Globus pallidus (tissue), 1 donor: ENCODE measurements around the gene ARHGAP10.
"Not testable (repeated sequence)": the region's sequence is repeated elsewhere in the genome, so short reads cannot be mapped to it uniquely, and the experiment has no call there.

Experiments used
- DNase-seq: peaks from one replicate; pipeline ENCODE4 v3.0.0-alpha.2; 2015; ENCODE audit warnings: low spot score

The ARHGAP10 gene

DNA sequence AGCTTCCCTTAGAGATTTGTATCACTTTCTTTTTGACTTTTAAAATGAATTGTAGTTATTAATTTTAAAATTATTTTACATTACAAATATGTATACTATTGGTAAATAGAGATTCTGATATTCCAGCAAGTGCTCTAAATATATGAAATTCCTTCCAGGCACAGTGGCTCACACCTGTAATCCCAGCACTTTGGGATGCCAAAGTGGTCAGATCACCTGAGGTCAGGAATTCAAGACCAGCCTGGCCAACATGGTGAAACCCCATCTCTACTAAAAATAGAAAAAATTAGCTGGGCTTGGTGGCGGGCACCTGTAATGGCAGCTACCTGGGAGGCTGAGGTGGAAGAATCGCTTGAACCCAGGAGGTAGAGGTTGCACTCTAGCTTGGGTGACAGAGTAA lies 180.2 kb downstream of the ARHGAP10 start:
- DNase-seq = not testable (repeated sequence)

DNA sequence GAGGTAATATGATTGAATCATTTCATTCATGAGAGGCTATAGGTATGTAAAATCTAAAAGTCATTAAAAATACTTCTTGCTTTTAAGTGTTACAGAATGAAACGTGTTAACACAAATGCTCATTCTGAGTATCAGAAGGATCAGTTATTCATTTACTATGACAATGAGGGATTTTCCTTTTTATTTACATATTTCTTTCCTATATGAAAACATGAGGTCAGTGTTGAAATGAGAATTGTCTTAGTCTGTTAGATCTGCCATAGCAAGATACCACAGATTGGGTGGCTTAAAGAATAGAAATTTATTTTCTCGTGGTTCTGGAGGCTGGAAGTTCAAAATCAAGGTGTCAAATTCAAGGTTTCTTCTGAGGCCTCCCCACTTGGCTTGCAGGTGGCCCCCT lies 181.2 kb downstream of the ARHGAP10 start:
- no peak for DNase-seq

DNA sequence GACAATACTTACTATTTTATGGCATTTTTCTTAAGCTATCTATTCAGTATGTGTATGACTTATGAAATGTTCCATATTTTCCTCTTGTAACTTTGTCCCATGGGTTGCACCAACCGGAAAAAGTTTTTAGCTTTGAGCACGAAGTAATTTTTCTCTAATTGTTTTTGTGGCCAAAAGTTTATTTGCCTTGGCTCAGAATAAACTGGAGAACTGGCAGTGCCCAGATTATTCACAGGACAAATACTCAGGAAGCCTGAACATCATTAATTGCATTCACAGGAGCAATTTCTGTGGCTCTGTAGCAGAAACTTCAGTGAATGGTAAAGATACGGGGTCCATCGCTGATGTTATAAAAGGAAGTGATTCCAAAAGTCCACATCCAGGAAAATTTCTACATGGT lies 184.5 kb downstream of the ARHGAP10 start:
- DNase-seq = no peak

DNA sequence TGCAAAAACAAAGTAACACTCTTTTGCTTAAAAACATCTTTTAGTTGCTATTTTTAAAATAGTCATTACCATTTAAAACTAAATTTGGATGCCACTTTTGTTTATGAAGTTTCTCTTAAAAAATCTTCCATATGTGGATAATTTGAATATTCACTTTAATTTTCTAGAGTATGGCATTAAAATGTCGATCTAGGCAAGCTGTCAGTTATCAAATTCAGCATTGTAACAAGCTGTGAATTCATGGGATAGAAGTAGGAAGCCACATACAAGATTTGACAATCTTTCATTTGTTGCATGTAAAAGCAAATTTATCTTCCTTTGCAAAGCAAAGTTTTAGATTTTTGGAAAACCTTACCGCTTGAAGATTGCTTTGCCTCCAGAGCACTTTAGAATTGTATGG lies 191.5 kb downstream of the ARHGAP10 start:
- no peak for DNase-seq

DNA sequence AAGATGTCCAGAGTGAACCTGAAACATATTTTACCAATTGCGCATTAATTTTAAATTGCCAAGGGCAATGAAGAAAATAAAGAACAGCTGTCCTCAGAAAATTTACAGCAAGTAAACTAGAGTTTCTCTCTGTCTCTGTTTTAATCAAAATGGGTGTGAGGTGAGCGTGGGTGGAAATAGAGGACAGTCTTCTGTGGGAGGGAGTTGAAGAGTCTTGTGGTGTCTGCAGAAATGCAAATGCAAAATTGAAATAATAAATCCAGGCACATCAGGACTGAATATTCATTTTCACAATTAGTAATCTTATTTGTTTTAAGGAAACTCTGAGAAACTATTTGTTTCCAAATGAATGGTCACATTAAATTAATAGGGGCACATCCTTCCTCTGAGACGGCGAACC lies 192.0 kb downstream of the ARHGAP10 start:
- no peak for DNase-seq

DNA sequence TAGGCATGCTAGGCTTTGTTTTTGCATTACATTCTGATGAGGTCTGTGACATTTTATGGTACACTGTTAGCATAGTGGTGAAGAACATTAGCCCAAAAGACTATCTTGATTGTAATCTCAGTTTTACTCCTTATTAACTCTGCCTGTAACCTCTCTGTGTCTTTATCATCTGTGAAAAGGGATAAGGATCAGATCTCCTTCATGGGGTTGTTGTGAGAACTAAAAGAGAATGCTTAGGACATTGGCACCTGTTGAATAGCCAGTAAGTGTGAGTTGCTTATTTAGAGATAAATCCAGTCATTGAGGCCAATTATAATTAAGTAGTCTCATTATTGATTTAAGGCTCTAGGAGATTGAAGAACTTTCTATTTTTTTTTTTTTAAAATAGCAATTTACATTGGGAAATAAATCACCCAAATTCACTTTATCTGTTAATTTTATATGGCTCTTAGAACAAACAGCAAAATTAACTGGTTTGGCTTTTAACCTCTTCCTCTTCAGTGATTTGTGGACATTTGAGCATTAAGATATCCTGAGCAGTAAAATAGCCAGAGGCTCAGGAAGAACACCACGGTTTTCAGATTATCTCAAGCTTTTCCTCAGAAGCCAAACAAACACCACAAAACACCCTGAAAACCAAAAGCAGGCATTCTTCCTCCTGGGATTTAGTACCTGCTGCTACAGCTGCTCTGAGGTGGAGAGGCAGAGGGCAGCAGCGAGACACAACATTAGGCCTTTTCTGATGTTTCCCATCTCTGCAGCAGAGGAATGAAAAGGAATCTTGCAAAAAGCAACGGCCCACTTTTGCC lies 192.9 kb downstream of the ARHGAP10 start:
- DNase-seq = no peak

DNA sequence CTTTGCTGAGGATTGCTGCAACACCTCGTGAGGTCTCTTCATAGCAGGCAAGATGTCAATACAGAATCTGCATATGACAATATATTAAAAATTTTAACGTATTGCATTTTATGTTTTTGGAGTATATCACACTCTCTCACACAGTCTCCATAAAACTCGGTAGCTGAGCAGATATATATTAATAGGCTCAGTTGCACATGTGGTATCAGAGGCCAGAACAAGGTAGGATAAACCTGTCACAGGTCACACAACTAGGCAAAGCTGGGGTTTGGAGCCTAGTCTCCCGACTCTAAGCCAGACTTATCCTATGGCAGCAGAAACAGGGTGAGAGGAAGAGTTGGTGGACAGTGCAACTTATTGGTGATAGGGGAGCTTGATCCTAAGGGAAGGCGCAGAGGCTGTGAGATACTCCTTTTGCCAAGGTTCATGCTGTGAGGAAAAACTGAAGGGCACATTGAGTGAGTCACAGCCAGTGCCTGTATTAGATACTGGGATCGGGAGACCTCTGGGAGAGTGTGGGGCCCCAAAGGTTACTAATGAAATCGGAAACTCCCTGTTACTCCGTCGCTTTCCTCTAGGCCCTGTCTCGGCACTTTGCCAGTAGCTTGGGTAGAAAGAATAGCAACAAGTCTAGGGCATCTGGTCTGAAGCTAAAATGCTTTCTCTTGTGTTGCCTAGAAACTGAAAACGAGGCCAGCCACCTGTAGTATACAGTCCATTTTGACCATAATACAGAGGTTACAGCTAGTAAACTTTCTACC lies 195.7 kb downstream of the ARHGAP10 start:
- DNase-seq = no peak

DNA sequence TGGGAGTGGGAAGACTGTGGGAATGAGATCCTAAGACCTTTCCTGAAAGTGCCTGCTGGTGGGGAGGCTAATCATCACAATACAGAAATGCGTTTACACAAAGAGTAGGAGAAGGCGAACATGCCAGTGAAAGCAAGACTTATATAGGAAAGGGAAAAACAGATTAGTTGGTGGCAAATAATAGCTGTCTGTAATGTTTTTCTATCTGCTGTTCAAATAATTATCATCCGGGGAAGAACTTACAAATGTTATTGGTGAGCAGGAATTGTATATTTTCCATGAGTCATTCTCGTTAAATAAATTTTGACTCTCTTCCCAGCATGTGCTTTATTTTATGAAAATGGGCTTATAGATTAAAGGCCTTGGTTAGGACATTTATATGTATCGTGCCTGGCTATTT lies 196.5 kb downstream of the ARHGAP10 start:
- DNase-seq = no peak

DNA sequence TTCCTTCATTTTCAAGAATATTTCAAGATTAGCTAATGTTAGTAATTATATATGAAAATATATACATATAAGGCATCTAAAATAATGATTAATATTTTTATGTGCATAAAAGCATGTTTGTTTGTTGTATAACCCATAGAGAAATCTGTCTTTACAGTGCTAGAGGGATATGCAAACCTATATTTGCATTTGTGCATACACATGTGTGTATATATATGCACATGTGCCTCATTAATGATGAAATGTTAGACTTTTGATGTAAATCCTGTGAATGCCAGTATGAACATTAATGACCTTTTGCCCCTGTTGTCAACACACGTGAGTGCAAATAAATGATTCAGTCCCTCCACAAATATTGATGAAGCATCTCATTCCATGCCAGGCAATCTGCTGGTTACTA lies 197.9 kb downstream of the ARHGAP10 start:
- DNase-seq = no peak

DNA sequence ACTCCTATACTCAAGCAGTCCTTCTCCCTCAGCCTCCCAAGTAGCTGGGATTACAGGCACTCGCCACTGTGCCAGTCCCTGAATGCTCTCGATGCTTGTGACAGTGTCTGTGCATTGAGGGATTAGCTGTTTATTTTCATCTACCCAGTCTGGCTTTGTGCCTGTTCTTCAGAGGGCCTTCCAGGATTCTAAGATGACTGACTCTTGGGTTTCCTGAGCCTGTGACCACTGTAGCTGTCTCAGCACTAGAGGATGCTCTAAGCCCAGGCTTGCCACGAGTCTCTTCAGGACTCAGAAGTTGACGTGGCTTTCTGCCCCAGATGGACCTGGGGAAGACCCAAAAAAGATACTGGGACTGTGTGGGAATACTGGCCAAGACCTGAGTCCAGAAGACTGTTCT lies 201.4 kb downstream of the ARHGAP10 start:
- DNase-seq = no peak

DNA sequence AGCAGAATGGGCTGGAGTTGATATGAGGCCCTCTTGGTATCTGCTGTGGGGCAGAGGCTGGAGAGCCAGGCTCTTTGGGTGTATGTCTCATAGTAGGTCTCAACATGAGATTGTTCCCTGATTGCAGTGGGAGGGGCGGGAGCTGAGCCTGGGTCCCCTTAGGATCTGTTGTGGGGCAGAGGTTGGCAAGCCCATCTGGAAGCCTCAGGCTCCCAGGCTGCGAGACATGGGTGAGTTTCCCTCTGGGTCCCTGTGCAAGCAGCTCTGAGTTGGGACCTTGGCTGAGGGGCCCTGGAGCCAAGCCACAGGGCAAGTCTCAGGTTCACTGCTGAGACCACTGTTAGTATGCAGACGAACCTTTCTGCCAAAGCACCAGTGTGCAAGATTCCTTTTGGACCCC lies 201.9 kb downstream of the ARHGAP10 start:
- DNase-seq = no peak

DNA sequence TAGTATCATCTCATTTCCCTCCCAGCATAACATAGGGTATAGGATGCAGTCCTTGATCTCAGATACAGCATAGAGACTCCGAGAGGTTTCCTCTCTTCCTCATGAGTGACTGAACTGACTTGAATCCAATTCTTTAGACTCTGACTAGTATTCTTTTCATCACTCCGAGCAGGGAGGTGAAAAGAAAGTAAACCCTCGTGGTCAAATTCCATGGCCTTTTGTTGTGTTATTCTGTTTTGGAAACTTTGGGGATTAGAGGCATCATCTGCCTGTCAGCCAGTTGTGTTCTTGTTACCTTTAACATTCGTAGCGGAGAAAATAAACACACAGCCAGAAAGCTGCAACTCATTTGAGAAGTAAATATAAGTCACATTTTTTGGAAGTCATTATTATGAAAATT lies 206.6 kb downstream of the ARHGAP10 start:
- no peak for DNase-seq

DNA sequence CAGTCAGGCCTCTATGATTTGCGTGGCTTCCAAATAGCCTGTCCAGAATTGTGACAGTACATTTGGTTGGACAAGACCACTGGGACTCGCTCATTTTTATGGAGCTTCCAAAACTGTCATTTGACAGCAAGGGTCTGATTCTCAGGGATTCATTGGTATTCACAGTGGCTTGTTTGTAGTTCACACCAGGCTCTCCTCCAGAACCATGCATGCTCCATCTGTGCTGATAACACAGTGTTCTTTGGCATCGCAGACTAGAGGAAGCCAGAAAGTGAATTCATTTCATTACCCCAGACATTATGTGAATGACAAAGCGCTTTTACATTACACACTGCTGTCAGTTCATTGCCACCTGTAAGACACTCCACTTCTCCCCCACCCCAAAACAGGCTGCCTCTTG lies 208.3 kb downstream of the ARHGAP10 start:
- peak; percentile 11 for DNase-seq

DNA sequence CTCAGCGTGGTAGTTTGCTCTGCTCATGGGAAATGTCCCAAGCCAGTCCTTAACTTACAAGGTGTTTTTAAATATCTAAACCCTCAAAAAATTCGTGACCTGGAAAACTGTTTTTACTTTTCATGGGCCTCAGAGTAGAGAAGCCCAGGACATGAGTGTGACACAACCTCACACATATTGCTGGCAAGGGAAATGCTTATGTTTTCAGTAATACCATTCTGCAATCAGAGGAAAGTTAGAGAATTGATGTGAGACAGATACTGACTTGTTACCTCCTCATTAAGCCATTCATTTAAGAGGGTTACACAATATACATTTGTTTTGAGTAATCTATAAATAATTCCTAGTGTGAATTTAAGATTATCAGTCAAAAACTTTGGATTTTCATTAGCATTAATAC lies 209.5 kb downstream of the ARHGAP10 start:
- DNase-seq = no peak

DNA sequence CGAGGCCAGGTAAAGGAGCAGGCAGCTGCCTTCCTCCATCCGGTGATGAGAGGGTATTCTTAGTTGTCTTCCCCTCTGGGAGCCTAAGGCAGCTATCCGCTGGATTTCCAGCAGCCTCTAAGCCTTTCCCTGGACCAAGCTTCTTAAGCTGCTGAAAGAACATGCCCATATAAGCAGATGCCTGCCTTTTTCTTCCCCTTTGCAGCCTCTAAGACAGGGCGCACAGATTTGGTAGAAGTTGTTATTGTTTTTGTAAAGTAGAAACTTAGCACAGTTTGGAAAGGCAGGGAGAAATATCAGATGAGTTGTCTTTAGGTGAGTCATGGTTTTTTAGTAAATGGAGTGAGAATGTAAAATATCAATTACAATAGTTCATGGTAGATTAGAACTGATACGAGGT lies 210.8 kb downstream of the ARHGAP10 start:
- DNase-seq = no peak

DNA sequence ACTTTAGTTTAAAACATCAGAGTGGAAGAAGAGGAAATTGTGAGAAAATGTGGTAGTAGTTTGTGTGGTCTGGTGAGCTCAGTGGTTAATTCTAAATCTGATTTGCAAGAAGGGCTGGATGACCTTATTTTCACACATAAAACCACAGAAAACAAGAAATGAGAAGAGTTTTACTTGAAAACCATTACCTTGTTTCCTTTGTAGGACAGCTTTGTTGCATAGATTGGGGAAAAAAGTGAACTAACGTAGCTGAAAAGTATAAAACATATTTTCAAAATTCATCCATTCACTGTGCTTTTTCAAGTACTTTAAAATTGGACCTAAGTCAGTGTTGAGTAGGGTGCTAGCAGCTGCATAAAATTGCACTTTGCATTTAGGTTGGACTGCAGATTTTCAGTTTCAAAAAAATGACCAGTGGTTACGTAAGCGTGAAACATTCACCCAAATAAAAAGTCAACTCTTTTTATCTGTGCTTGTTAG lies 211.3 kb downstream of the ARHGAP10 start:
- no peak for DNase-seq

DNA sequence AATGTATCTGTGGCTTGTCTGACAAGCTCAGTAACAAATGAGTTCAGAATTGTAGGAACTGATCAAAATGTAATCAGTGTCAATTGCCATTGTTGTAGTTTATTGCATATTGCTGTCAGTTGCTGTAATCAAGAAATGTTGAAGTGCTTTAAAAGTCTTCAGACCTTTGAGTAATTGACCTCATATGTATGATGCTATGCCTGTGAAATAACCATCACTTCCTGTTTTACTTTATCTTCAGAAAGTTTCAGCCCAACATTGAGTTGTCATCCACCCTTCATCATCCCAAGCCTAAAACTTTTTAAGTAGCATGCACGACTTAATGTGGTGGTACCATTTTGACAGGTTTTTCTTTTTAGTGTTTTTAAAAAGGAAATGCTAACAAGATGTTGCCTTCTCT lies 212.4 kb downstream of the ARHGAP10 start:
- no peak for DNase-seq

DNA sequence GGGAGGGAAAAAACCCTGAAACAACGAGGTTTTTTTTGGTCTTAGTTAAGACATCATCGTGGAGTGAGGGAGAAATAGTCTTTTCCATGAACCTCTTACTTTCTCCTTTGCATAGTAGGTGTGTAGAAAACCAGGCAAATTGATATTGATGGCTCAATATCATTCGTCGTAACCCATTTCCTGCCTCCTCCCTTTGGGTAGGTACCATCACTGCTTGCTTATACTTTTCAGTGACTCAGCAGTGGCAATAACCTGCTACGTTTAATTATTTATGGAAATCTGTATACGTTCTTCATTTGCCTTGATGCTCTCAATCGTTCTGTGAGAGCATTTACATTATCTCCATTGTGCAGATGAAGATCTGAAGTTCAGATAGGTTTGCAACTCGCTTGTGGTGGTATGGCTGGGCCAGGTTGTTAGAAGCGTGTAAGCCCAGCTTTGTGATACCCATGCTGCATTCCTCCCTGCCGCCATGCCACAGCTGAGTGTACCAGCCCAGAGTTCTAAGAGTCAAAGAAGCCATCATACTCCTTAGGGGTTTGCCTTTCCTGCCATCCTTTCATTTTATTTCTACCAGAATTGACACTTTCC lies 212.9 kb downstream of the ARHGAP10 start:
- no peak for DNase-seq

DNA sequence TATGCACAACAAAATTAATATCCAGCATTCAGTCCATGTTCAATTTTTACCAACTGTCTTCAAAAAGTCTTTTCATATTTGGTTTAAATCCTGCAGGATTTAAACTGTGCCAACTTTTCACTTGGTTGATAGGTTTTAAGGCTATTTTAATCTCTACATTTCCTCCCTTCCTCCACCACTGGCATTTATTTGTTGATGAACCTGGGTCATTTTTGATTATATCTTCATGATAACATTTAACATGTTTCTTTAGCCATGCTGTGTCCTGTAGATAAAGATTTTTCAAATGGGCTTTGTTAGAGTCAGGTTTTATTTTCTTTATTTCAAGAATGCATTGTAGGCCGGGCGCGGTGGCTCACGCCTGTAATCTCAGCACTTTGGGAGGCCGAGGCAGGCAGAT lies 216.4 kb downstream of the ARHGAP10 start:
- DNase-seq = no peak

DNA sequence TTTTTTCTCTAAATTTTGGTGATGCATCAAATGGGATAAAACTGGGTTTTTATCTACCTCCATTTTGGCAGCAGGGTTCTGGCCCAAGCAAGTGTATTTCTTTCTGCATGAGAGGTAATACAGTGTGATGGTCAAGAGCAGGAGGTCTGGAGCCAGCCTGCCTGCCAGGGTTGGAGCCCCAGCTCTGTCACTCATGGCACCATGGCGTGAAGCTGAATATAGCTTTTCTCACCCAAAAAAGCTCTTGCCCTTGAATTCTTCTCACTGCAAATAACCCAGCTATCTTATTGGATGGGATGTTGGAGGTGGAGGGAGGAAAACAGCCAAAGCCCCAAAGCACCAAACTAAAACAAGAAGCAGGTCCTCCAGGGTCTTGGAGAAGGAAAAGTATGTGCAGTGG lies 218.4 kb downstream of the ARHGAP10 start:
- no peak for DNase-seq

DNA sequence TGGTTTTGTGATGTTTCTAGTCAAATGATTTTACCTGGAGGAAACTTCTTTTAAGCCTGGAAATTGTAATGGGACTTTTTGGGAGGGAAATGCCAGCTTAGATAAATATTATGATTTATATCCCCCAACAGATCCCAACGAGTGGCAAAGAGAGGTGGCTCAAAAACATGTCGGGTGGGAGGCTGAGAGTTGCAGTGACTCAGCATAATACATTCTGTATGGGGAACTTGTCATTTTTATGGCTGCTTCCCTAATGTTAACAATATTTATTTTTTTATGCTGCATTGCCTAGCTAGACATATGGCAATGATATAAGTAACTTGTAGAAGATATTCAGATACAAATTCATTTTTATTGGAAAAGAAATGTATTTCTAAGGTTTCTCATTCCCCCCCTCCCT lies 219.0 kb downstream of the ARHGAP10 start:
- no peak for DNase-seq

DNA sequence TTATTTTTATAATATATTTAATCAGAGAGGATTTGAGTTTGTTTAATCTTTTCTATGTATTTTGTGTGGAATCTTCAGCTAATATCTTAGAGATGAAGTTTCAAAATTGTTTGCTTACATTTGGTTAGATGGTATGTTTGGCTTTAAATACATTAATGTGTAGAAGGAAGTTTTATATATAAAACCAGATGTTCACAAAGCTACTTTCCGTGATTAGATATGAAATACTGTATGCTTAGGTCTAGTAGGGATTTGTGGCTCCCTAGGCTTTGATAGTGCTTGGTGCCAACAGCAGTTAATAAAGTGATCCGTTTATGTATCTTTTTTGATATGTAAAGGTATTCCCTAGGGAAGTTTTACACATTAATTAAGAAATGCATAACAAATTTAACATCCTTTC lies 223.0 kb downstream of the ARHGAP10 start:
- DNase-seq = no peak
